NCI-H187 treated with DMSO at 0.1 percent for 48 hours (cell line): ENCODE results near the gene ADAM8.
"Not testable (repeated sequence)": the region's sequence is repeated elsewhere in the genome, so short reads cannot be mapped to it uniquely, and the experiment has no call there.

Experiments
- DNase-seq: peaks from one replicate; lab custom pipeline; 2025; lab: John Stamatoyannopoulos, UW

The ADAM8 gene

DNA sequence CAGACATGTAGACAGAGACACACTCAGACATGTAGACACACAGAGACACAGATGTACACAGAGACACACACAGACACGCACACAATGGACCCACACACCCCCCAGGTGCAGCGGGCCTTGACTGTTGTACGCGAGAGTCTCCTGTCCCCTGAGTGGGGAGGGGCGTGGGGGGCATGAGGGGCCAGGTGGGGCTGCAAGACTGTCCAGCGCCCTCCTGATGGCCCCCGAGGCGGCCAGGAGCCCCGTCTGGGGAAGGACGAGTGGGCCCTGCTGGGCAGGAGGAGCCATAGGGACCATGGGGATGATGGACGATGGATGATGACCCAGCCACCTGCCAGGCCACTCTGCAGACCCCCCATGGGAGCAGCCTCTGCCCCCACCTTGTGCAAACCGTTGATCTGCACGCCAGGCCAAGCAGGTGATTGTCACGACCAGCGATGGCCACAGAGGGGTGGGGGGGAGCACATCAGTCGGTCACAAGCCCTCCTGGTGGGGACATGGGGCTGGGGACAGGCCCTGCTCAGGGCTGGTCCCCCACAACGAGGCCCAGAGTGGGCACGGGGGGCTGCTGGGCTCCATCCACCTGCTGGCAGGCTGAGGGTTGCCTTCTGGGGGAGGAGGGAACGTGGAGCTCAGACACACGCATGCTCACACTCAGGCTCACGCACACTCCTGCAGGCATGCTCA lies 27.4 kb downstream of the ADAM8 start:
- no peak for DNase-seq

DNA sequence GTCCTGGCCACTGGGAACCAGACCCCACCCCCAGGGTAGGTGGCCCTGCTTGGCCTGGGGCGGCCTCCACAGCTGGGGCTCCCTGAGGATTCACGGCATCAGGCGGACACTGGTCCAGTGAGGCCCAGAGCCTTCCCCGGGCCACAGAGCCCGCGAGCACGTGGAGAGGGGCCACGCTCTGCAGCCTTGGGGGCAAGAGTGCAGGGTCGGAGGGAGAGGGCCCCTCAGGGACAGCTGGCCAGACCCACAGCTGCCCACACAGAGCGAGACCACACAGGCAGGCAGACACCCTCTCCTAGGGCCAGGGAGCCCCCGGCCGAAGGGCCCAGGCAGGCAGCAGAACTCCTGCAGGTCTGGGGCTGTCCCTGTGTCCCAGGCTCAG lies 28.3 kb downstream of the ADAM8 start:
- no peak for DNase-seq

- DNase-seq = no peak
Measured at GRCh38 chr10:133247681-133248333, 28.9 kb downstream of the ADAM8 start.

DNA sequence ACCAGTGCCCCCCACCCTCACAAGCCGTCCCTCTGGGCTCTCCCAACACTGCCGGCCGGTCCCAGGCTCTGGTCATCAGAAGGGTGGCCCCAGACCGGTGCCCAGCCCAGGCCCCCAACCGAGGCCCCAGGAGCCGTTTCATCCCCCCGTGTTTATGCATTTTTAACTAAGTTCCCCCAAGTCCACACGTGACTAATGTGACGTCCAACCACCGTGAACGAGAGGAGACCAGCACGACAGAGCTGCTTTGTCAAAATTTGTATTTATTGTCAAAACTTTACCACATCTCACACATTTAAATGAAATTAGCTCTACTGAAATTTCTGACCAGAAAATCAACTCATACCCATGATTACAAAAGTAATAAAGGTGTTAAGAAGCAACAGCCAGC lies 30.4 kb downstream of the ADAM8 start:
- DNase-seq = no peak

DNA sequence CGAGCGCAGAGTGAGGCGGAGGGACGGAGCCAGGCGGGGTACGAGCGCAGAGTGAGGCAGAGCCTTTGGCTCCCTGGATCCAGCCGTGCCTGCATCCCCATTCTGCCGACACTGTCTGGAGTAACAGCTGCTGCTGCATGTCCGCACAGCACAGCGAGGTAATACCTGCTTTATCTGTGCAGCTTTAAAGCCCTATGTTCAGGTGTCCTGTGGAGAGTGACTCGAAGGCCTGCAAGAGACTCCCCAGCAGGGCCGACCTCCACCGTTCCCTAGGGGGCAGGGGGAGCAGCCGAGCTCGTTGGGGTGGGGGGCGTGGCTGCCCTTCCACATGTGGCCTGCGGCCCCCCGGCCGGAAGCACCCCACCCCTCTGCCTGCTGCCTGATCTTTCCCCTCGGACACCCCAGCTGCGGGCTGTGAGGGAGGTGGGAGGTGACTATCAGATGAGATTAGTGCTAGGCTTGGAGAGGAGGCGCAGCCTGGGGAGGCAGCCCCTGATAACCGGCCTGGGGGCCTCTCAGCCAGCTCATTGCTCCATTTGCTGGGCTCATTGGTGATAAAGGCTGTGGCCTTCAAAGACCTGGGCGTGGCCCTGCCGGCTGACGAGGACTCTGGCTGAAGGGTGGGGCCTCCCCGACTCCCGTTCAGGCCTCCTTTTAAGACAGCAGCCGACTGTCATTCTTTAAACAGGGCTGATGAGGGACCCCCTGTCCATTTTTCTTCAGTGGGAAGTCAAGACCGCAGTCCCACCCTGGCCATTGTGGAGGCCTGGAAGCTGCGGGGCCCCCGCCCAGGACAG lies 31.0 kb downstream of the ADAM8 start:
- no peak for DNase-seq

- no peak for DNase-seq
Measured at GRCh38 chr10:133243593-133243992, 33.1 kb downstream of the ADAM8 start.

DNA sequence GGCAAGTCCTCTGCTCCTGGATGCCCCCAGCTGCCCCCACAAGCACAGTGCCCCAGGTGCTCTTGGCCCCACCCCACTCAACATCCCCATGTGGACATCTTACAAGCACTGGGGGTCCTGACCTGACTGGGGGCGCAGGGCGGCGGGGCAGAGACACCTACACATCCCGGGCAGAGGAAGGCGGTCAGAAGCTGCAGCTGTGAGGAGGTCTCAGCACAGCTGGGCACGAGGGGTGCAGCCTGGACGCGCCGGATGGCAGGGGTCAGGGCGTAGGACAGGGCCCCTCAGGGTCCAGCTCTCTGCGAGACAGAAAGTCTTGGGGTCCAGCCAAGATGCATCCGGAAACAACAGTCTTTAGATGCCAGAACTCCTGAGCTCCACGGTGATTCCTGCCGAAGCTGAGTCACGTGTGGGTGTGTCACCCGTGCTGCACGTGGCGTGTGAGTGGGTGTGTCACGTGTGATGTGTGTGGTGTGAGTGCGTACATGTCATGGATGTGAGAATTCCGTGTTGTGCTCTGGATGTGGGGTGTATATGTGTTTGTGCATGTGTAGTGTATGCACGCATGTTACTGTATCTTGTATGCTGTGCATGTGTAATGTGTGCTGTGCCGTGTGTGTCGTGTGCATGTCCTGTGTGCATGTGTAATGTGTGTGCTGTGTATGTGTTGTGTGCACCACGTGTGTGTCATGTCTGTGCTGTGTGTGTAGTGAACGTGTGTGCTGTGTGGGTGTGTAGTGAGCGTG lies 33.9 kb downstream of the ADAM8 start:
- no peak for DNase-seq

GRCh38 chr10:133241501-133242205 lies 35.0 kb downstream of the ADAM8 start:
- DNase-seq = no peak

GRCh38 chr10:133239990-133240389 lies 36.7 kb downstream of the ADAM8 start:
- DNase-seq = no peak

DNA sequence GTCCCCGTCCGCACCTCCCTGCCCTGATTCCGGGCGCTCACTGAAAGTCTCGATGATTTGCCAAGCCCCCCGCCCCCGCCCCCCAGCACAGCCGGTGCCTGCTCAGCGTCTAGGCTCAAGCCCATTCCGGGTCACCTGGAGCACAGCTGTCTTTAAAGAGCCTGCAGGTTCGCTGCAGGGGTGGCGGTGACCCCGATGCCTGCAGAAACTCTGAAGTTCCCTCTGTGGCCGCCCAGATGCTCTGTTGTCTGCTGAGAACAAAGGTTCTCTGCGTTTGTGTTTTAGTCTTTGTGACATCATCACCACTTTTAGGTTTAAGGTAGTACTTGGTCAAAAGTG lies 38.2 kb downstream of the ADAM8 start:
- DNase-seq = no peak

- no peak for DNase-seq
Measured at GRCh38 chr10:133237588-133238465, 38.8 kb downstream of the ADAM8 start, which contains the start of gene VENTX. TSS of gene VENTX (plus strand) at chr10:133237855. CDS start at chr10:133237915, 60 bp downstream.

- DNase-seq = no peak
Measured at GRCh38 chr10:133237241-133237587, 39.5 kb downstream of the ADAM8 start.

DNA sequence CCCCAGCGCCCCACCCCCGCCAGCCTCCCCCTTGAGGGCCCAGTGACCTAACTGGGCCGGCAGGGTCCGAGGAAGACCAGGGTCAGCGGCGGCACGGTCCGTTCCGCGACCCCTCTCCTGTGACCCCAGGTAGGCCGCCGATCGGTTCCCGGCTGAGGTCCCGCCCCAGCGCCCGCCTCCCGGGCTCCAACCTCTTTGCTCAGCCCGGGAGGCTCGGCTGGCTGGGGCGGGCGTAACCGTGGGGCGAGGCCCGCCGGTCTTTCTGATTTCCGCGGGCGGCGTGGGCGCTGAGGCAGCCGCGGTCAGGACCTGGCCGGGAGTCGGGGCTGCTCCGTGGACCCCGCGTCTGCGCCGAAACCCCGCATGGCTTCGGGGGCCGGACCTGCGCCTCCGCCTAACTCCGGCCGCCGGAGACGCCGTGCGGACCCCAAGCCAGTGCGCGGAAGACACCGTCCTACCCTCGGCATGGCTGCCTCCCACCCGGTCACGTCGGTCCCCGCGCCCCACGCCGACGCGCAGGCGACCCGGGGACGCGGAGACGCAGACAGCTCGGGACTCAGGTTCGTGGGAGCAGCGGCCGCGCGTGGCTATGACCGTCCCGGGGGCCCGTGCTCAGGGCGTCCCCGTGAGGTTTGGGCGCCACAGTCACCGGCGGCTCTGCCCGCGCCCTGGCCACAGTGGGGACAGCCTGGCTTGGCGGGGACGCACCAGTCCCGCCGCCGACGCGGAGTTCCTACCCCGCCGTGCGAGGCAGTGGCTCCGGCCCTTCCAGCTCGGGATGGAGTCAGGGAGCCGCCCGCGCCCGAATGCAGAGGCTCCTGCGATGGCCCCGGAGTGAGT lies 40.0 kb downstream of the ADAM8 start:
- DNase-seq = no peak

DNA sequence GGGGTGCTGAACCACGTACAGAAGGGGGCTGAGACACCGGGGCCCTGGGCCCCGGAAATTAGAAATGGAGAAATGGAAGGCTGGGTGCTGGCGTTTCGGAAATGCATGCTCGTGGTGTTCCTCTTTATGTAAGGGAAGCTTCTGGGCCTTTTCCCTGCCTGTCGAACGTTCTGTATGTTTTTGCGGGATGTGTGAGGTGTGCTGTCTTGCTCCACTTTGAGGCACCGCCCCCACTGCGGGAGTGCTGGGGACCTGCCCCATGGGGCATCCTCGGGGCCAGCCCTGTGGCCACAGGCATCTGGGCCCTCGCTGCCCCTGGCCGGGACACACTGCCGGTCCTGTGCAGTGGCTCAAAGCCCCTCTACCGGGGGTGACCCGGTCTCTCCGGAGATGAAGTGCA lies 40.7 kb downstream of the ADAM8 start:
- no peak for DNase-seq

DNA sequence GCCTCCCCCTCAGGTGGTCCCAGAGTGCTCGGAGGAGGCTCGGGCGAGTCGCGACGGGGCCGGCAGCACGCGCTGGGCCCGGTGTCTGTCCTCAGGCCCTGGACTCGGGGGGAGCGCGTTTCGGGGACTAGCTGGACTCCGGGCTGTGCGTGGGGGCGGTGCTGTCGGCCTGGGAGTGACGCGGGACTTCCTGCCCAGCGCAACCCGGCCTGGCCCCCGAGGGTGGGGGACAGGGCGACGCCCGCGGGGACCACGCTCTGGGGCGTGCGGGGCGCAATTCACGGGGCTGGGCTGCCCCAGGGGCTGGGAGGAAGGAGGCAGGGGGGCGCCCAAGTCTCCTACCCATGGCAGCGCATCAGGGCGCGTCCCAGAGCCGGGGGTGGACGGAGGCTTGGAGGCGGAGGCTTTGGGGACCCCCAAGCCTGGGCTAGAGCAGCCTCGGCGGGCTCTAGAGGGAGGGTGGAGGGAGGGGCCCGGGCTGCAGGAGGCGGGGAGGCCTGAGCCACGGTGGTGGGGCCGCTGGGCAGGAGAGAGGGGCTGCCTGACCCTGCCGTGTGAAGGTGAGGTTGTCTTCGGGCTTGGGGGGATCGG lies 41.3 kb downstream of the ADAM8 start:
- no peak for DNase-seq

DNA sequence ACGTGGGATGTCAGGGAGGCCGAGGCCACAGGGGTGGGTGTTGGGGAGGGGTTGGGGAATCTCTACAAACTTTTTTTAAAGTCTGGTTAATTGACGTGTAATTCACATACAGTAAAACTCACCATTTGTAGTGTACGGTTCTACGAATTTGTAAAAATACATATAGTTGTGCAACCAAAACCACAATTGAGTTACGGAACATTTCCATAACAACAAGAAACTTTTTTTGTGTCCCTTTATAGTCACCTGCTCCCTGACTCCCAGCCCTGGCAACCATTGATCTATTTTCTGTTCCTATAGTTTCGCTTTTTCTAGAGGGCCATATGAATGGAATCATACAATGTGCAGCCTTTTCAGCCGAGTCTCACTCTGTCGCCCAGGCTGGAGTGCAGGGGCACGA lies 41.9 kb downstream of the ADAM8 start:
- not testable (repeated sequence) for DNase-seq

- no peak for DNase-seq
Measured at GRCh38 chr10:133231946-133232574, 44.6 kb downstream of the ADAM8 start.

DNA sequence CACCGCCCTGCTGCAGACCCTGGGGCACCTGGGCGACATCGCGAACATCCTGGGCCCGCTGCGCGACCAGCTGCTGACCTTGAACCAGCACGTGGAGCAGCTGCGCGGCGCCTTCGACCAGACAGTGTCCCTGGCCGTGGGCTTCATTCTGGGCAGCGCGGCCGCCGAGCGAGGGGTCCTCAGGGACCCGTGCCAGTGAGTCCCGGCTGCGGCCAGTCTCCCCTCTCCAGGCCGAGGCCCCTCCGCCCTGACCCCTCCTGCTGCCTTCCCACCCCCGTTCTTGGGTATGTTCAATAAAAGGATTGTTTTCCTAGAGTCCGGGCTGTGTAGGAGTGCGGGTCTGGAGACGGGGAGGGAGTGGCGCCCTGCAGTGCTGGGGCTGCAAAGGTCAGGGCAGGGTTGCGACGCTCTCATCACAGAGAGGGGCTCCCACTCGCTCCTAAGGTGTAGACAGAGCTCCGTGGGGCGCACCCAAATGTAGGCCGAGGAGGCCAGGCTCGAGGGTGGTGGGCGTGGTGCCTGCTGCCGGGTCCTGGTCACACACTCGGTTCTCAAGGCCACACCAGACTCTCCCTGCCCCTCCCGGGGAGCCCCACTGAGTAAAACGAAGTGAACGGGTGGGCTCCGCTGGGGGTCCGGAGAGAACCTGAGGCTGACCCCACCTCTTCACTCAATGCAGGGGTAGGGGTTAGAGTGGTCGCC lies 45.3 kb downstream of the ADAM8 start:
- DNase-seq = no peak
